Ramos (cell line): ENCODE results near the gene SERPINI1.

Source experiments
- in situ Hi-C: fragments of 300-500 bp; cut with MboI; formaldehyde crosslinking; loops from one replicate; pipeline ENCODE4 v1.14.3; 2022; ENCODE audit warnings: low sequenced_read_pairs; ENCODE audit not compliant: unreplicated experiment

SERPINI1 gene

DNA sequence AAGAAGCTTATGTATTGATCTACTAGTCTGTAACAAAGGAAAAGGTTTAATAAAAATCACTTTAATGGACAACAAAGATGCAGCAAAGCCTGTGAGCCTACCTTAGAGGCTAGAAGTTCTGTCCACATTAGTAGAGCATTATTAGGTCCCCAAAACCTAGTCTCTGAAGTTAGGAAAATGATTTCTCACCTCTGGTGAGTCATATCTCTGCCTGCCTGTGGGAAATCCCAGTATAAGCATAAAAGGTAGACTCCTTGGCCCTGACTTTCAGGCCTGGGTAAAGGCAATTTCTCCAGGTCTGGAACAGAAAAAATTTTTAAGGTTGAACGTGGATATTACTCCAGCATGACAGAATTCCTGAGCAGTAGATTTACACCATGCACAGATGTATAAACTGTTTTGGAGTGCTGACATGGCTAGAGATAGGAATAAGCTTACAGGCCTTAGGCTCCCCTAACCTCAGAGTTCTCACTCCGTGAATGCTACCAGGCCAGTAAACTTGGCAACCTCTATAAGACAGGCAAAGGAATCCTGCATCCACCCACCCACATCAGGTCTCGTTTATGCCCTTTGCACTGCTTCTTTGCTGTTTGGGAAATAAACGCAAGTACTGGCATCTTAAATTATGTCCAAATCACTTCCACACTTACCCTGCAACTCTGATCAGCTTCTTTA, 104.1 kb downstream of the SERPINI1 start:
- in situ Hi-C loops = no loop called here

DNA sequence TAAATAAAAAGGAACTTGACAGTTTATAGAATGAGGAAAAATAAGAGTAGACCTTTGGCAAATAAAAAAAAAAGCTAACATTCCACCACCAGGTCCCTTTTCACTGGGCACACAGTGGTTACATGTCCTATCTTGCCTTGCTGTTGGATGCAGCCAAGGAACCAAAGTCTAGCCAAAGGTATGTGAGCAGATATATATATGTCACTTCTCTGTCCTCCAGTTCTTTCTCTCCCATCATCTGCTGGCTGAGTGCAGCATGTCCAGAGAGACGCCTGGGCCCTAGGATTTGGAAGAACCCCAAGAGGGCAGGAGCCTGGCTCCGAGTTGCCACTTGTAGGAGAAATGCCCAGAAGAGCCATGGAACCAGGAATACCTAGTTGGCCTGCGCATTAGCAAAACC, 104.7 kb downstream of the SERPINI1 start:
- in situ Hi-C loops = no loop called here

DNA sequence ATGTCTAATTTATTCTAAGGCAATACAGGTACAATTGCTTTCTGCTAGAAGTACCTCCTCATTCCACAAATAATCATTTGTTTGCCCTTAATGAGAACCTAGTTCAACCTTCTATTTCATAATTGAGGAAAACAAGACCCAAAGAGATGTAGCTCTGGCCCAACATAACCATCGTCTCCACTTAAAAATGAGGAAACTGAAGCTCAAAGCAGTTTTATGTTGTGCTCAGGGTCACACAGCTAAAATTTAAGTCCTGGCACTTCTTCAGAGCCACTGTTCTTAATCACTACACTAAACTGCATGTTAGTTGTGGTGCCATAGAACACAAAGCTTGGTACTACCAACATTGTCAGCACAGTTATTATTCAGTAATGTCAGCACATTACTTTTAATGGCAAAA, 108.0 kb downstream of the SERPINI1 start:
- in situ Hi-C loops = no loop called here

DNA sequence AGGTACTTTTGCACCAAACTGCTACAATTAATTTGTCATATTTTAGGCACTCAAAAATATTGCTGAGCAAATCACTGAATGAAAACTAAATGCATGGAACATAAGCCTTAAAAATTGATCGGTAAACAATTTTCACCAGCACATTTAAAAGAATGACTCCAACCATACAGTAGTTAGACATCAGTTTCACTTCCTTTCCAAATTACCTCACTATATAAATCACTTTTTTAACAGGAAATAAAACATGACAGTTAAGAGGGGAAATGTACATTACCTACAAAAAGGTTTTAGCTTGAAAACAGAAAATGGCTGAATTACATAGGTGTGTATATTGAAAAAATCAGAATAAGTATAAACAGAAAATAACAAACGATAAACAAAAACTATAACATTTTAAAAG, 108.4 kb downstream of the SERPINI1 start:
- in situ Hi-C loops = no loop called here

DNA sequence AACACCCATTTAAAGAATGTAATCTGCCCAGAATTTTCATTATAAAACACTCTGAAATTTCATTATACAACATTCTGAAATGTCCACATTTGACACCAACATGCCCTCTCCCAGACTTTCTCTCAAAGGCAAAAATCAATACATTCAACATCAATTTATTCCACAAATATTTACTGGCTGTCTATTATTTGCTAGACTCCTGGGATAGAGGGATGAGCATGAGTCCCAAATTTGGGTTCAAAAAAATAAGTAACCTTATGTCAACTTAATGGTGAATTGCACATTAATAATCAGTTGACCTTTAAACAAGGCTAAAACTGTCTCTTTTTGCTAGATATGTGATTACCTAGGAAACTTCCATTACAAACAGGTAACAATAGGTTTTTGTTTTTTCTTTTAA, 109.0 kb downstream of the SERPINI1 start:
- in situ Hi-C loops = no loop called here

DNA sequence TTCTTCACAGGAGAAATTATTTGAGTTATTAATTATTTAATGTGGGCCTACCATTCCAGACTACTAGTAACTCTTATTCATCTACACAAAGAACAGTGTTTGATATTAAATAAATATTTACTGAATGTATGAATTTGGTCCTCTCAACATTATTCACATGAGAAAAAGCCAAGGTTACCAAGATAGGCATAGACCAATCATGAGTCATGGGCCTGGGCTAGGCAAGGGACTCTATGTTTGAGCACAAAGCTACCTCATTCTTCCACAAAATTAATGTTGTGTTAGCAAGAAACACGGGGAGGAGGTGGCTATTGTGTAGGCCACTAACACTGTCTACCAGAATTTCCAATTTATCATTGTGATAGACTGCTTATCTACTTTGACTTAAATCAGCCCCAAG, 115.7 kb downstream of the SERPINI1 start:
- in situ Hi-C loops = no loop called here

DNA sequence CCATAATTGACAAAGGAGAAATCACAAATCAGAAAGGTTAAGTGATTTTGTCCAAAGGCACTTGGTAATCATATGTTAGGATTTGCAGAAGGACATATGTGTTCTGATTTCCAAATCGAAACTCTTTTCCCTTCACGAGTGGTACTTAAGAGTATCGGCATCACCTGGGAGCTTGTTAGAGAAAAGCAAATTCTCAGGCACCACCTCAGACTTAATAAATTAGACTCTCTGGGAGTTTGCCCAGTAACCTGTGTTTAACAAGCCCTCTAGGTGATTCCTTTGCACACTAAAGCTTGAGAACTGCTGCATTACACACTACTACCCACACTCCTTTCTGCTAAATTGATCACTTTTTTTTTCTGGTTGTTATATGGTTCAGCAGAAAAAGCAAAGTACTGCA, 116.2 kb downstream of the SERPINI1 start:
- in situ Hi-C loops = no loop called here

DNA sequence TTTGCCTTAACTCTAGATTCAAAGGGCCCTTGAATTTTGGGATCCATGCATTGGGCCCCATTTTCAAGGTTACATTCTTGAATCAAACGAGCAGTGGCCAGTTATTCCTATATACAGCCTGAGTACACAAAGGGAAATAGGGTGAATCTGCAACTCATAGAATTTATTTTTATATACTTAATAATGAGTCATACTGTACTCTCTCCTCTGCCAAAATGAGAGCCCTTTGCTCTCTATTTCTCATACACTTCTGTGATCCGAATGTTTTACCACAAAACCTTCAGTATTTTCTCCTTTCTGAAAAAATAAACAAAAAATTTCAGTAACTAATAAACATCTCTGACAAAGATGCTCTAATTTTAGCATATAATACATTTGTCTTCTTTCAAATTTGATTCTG, 116.7 kb downstream of the SERPINI1 start:
- in situ Hi-C loops = no loop called here

DNA sequence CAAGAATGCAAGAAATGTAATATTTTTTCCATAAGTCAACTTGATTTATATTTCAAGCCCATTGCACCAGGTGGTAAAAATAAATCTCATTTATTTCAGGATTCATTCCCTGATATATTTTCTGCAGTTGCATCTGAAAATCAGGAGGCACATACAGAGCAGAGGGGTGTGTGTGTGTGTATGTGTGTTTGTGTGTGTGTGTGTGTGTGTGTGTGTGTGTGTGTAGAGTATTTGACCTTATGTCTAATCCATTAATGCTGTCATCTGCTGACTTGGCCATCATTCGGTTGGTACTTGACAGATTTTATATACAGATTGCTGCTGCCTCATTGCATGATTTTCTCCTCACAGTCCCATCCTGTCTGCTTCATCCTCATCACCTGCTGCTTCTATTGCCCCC, 118.5 kb downstream of the SERPINI1 start:
- in situ Hi-C loops = no loop called here

DNA sequence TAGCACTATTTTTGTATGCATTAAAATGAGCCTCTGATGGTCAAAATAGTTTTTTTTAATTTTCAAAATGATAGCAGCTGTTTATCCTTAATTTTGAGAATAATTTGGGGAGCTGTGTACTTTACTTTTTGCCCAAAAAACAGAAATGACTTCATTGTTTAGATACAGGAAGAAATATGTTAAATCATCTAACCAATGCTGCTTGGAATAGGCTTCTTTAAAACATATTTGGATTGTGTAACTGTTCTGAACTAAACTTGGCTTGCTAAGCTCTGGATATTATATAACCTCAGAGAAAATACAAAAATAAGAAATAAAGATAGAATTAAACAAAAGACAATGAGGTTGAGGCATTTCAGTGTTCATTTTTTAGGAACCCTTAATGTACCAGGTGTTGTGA, 119.3 kb downstream of the SERPINI1 start:
- in situ Hi-C loops = no loop called here

DNA sequence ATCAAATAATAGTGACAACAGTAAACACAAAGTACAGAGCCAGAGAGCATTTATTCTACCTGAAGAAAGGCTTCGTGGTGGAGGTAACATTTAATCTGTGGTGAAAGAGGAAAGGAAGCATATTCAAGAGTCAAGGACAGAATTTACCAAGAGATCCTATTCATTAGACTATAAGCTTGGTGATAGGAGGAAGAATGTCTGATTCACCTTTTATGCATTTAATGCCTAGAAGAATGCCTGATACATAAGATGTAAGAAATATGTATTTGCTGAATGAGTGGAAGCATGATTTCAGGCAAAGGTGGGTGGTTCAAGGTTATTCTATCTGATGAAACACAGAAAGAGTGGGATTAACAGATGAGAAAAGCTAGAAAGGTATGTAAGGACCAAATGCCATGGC, 119.8 kb downstream of the SERPINI1 start:
- in situ Hi-C loops = no loop called here

DNA sequence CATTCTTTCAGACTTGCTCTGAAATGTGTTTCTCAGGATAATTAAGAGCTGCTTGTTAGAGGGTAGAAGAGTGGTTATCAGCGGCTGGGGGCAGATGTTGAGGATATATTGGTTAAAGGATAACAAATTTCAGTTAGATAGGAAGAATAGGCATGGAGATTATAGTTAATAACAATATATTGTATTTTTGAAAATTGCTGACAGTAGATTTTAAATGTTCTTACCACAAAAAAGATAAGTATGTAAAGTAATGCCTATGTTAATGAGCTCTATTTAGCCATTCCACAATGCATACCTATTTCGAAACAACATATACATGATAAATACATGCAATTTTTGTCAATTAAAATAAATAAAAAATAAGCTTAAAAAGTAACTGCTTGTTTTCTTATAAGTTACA, 123.3 kb downstream of the SERPINI1 start:
- in situ Hi-C loops = no loop called here

DNA sequence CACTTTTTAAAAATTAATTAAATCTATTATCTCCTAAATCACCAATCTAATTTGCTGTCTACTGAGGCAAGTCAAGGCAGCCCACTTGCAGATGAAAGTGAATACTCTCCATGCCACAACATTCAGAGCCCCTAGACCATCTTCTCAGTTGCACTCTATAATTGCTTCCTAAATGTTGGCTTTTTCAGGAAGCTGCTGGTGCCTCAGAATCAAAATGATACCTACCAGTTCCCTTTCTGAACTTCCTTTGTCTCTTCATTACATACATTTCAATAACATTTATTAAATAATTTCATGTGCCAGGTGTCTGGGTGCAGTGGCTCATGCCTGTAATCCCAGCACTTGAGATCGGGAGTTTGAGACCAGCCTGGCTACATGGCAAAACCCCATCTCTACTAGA, 124.1 kb downstream of the SERPINI1 start:
- in situ Hi-C loops = no loop called here

DNA sequence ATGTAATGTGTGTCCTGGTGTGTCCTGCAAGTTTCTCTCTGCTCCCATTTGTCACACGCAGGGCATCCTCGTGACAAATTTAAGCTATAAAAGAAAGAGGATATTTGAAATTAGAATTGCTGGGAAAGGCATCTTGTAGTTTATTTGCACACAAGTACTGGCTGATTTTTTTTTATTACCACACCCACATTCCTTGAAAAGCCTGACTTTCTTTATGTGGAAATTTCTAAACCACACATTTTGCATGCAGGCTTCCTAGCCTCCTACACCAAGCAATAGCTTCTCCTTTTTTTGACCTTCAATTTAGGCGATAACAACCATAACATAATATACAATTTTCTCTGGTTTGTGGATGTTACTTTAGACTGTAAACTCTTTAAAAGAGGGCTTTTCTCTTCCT, 126.1 kb downstream of the SERPINI1 start:
- in situ Hi-C loops = no loop called here

DNA sequence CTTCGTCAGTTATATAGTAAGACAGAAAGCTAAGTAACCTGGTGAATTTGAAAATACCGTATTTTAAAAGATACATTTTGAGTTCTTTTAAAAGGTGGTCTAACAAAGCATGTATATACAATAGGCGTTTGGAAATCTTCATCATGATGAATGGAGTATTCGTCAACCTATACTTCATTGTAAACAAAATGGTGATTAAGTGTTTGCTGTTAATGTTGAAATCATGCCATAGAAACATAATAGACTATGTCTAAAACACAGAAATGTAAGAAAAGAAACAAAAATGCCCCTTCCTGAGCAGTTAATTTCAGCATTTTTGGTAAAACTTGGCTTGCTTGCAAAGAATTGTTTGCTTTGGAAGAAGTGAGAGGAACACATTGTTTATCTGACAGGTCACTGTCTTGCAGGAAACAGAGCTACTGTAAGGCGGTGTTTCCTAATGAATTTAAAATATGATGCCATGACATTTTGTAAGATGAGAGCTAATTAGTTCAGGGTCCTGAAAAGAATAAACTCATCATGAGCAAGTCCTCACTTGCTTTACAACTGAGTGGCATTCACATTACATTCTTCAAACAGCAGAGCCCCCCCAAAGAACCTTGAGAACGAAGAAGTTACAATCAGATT, 126.7 kb downstream of the SERPINI1 start:
- in situ Hi-C loops = no loop called here

DNA sequence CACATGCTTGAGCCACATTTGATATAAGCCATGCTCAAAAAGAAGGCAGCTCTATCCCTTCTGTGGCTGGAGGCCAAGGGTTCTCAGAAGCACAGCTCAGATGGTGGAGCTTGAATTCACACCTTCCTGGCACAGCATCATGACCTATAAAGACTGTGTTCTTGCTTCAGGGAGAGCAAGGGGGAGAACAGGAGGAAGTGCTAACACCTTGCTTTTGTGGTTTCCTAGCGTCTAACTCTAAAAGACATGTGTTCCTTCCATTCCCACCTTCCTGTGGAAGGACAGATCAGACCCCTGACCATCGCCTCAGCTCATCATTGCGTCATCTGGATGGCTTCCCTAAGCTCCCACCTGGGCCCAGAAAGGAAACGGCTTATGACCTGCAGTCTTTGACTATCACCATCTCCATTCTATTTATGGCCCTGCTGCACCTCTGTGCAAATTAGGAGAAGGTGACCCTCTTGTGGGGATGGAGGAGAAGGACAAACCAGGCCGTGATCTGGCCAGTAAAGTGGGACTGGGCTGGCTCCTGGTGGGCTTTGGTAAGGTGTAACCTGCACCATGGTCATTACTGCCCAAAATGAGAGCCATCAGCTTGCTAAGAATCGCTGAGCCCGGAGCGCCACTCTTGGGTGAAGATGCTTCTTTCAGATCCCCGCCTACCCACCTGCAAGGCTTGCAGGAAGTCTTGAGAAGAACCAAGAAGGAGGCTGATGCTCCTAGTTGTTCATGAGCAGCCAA, 128.5 kb downstream of the SERPINI1 start:
- in situ Hi-C loops = no loop called here

DNA sequence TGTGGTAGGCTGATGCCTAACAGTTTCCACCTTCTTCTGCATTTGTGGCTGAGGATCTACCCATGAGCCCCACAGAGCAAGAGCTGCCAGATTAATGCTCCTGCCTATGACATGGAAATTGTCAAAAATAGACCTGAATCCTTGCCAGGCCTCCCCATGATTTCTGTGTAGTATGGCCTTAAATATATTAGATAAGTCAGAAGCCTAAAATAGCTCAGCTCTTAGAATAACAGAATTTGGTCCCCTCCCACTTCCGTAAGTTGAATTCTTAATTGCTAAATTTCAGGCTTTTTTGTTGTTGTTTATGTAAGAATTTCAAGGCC, 129.0 kb downstream of the SERPINI1 start:
- in situ Hi-C loops = no loop called here

DNA sequence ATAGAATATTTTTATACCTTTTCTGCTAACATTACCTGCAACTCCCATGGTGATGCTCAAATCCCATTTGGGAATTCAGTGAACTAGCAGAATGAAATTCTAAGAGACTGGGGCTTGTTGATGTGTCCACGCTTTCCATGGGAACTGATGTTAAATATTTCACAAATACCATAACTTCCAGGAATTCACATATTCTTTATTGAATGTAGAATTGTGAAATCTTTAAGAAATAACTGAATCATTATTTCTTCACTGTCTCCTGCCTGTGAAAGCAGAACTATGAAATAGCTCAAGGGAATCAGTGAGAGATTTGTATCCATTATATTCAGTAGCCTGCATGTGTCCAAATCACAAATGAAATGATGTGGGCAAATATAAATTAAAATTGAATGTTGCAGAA, 130.8 kb downstream of the SERPINI1 start:
- in situ Hi-C loops = no loop called here

DNA sequence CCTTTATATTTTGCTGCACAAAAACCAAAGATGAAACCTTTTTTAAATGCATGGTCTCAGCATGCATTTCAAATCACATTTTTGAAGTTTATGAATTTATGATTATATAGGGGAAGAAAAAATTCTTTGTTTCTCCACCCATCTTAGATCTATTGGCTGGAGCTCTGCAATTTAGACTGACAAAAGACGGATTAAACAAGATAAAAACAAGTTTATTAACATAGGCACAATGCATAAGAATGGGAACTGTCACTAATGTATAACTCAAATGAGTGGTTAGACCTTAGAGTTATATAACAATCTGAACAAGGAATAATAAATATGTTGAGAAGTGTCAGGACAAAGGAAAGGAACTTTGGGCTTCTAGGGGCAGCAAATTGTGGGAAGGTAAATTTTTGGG, 132.5 kb downstream of the SERPINI1 start:
- in situ Hi-C loops = no loop called here

DNA sequence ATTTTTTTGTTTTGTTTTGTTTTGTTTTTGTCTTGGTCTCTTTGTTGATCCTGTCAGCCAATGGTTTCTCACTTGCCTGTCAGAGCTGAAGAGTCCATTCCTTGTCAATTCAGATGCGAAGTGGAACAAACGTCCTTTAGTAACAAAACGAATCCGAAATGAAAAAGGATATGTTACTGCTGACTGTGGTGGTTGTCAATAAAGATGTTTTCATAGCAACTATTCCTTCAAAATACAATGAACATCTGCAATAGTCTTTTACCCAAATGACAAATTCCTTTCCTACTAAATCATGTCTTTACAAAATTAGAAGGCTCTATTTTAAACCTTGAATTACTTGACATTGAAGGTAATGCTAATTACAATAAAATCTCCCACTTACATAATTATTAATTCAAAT, 134.7 kb downstream of the SERPINI1 start:
- in situ Hi-C loops = no loop called here

DNA sequence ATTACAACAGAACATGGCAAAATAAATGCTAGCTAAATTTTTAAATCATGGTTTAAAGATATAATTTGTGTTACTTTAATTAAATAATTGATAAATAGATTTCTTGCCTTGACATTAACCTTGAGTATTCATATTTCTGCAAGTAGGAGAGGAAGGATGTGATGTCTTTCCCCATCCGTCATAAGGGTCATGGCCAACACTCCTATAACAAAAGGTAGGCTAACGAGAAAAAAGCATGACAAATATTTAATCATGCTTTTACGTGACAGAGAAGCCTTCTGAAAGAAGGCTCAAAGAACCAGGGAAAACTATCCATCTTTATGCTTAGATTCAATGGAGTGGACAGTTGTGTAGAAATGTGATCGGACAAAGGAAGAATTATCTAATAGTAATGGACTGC, 135.2 kb downstream of the SERPINI1 start:
- in situ Hi-C loops = no loop called here

DNA sequence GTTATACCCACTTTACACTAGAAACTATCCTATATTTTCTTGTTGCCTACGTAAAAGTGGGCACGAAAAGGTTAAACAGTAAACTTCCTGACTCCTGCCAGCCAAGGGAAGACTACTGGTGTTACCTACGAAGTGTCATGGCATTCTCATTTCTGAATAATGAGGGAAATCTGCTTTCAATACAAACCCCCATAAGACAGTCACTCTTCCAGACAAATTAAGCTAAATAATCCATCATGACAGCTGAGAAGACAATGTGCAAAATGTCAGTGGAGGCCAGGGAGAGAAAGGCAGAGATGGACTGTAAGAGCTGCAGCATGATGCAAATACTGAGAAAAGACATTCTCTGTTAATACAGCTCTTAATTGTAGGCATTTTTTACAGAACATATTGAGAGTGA, 136.5 kb downstream of the SERPINI1 start:
- in situ Hi-C loops = no loop called here
